ENCODE measurements around the gene GGCX. TPM values are rescaled to one million over a fixed set of nuclear protein-coding genes. Genes with fewer than 3 reads are reported as not detected.

The GGCX gene
- total and polyA plus RNA-seq, 9 of the 15 experiments (the other 6 are each of a cell fraction or from before 2014, with no cell fraction given): 14.4 to 47.1 (median 28.1) TPM

DNA sequence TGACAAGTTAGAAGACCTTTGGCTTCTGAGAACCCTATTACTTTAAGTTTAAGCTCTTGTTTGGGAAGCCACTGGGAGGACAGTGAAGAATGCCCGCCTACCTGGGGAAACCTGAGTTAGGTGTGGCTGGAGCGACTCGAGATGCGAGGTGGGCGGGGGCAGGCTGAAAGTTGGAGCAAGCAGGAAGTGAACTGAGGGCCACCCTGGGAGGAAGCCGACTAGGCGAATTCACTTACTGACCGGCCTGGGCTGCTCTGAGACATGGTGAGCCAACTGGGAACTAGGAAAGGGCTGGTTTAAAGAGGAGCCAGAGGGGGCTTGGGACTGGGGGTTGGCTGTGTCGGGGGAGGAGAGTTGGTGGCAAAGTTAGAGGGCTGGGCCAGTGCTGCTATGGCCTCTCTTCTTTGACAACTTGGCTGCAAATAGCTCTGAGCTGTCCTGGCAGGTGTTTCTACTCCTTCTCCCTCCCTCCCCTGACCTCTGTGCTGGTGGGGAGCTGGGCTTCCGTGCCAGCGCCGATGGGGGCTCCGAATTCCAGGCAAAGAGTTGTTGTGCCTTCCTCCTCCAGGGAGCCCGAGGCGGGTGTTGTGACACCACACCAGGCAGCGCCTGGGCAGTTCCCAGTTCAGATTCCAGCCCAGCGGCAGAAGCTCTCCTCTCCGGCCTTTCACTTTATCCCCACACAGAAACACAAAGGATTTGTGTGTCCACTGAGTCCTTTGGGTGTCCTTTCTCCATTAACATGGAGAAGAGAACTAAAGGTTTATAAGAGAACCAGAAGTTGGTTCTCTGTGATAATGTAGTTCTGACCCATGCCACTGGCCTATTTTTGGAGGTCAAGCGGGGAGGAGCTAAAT is 16.3 kb upstream of the GGCX start, which contains the start of gene VAMP8 (continued):
- no peak for TF ChIP-seq MYC (IDR thresholded peaks at IDR 0.05; ENCODE audit: low read depth, low read length)
- TF ChIP-seq MYC (CRISPR knock-in tag; IDR thresholded peaks at IDR 0.05; ENCODE audit: borderline replicate concordance, low read depth): no peak
- TF ChIP-seq ZNF79 (CRISPR knock-in tag; IDR thresholded peaks at IDR 0.05; ENCODE audit: low read depth): no peak
- no peak for TF ChIP-seq ZNF217 (CRISPR knock-in tag; IDR thresholded peaks at IDR 0.05)
- no peak for TF ChIP-seq ZBTB8A (IDR thresholded peaks at IDR 0.05; ENCODE audit: partially characterized antibody)
- TF ChIP-seq CXXC5 (CRISPR knock-in tag; IDR thresholded peaks at IDR 0.05): no peak
- no peak for TF ChIP-seq CLOCK (CRISPR knock-in tag; IDR thresholded peaks at IDR 0.05; ENCODE audit: borderline replicate concordance)
- no peak for TF ChIP-seq ZNF165 (CRISPR knock-in tag; IDR thresholded peaks at IDR 0.05; ENCODE audit: borderline replicate concordance)
- TF ChIP-seq, protein P1, sequence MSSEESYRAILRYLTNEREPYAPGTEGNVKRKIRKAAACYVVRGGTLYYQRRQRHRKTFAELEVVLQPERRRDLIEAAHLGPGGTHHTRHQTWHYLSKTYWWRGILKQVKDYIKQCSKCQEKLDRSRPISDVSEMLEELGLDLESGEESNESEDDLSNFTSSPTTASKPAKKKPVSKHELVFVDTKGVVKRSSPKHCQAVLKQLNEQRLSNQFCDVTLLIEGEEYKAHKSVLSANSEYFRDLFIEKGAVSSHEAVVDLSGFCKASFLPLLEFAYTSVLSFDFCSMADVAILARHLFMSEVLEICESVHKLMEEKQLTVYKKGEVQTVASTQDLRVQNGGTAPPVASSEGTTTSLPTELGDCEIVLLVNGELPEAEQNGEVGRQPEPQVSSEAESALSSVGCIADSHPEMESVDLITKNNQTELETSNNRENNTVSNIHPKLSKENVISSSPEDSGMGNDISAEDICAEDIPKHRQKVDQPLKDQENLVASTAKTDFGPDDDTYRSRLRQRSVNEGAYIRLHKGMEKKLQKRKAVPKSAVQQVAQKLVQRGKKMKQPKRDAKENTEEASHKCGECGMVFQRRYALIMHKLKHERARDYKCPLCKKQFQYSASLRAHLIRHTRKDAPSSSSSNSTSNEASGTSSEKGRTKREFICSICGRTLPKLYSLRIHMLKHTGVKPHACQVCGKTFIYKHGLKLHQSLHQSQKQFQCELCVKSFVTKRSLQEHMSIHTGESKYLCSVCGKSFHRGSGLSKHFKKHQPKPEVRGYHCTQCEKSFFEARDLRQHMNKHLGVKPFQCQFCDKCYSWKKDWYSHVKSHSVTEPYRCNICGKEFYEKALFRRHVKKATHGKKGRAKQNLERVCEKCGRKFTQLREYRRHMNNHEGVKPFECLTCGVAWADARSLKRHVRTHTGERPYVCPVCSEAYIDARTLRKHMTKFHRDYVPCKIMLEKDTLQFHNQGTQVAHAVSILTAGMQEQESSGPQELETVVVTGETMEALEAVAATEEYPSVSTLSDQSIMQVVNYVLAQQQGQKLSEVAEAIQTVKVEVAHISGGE (CRISPR knock-in tag; IDR thresholded peaks at IDR 0.05): no peak; a peak in 1 of 6 replicates
- no peak for TF ChIP-seq ZNF184 (CRISPR knock-in tag; IDR thresholded peaks at IDR 0.05)
- TF ChIP-seq KDM1A (IDR thresholded peaks at IDR 0.05): no peak
- TF ChIP-seq RBM14 (IDR thresholded peaks at IDR 0.05; ENCODE audit: borderline replicate concordance, insufficient read depth, low read depth, low read length): no peak
- no peak for TF ChIP-seq ZKSCAN3 (CRISPR knock-in tag; IDR thresholded peaks at IDR 0.05)
- no peak for TF ChIP-seq ZNF212 (CRISPR knock-in tag; IDR thresholded peaks at IDR 0.05)
- TF ChIP-seq, protein P2, sequence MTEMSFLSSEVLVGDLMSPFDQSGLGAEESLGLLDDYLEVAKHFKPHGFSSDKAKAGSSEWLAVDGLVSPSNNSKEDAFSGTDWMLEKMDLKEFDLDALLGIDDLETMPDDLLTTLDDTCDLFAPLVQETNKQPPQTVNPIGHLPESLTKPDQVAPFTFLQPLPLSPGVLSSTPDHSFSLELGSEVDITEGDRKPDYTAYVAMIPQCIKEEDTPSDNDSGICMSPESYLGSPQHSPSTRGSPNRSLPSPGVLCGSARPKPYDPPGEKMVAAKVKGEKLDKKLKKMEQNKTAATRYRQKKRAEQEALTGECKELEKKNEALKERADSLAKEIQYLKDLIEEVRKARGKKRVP (CRISPR knock-in tag; IDR thresholded peaks at IDR 0.05): no peak
- no peak for TF ChIP-seq L3MBTL2 (IDR thresholded peaks at IDR 0.05)

All from K562 (cell line).